Measurements from ENCODE around the gene FLAD1. TPM values are rescaled to one million over a fixed set of nuclear protein-coding genes. Genes with fewer than 3 reads are reported as not detected.

Gene FLAD1
- total RNA-seq, 2 experiments from 2014 or later = 16.7 to 19.4 TPM

- H3K4me1 Mint-ChIP-seq (ENCODE audit: low read depth) = peaks cover 60% of the 10 kb centered on the region
- H3K27ac Mint-ChIP-seq = peak overlapping the region; percentile 94
- intact Hi-C loops (cut with DNase I, micrococcal nuclease) = no loop called here
- POLR2A ChIA-PET = interaction anchor here (1.2 kb wide), 3 partner anchors 68 to 384 kb away, joined by 3 to 6 read pairs (median 4); no protein-coding TSS in a partner anchor
- no peaks in the 10 kb centered on the region for H3K27me3 ChIP-seq (ENCODE audit: control insufficient read depth in 1 of 2, insufficient read depth in 2 of 2, low read length in 2 of 2)
- peak; percentile 76 for TF ChIP-seq CTCF (IDR thresholded peaks at IDR 0.05)
- peak in 10 of 14 experiments; percentile 27 to 74 (median 40) for DNase-seq
- no peaks in the 10 kb centered on the region for H3K9me3 ChIP-seq (ENCODE audit: control insufficient read depth in 1 of 2, insufficient read depth in 1 of 2, low read length in 2 of 2)
- peak; percentile 33 for ATAC-seq (ENCODE audit: poor library complexity)
- H3K36me3 Mint-ChIP-seq (ENCODE audit: low read depth) = peaks cover 57% of the 10 kb centered on the region
- H3K36me3 ChIP-seq (ENCODE audit: insufficient read depth, low read length) = peaks cover 45% of the 10 kb centered on the region
- no peaks in the 10 kb centered on the region for H3K27me3 Mint-ChIP-seq
- H3K4me3 ChIP-seq (ENCODE audit: low read length) = no peak overlapping the region
- H3K27ac ChIP-seq (ENCODE audit: low read depth in 1 of 2, low read length in 2 of 2) = peak overlapping the region; percentile 62 to 80
- H3K4me1 ChIP-seq (ENCODE audit: insufficient read depth, low read length) = peaks cover 78% of the 10 kb centered on the region
- CTCF ChIA-PET = interaction anchor here (0.6 to 1.1 kb wide), 5 partner anchors 18 to 335 kb away, joined by 3 to 5 read pairs (median 3); partner anchors contain the start of gene PYGO2
- peak overlapping the region; percentile 61 for H3K4me3 Mint-ChIP-seq
- no peaks in the 10 kb centered on the region for H3K9me3 Mint-ChIP-seq
Observed at GRCh38 chr1:154943649-154944400, 39.3 kb upstream of the FLAD1 start.

- Histone ChIP-seq H3K4me3 (ENCODE audit: low read length) (no peak overlapping the region), H3K4me1 (ENCODE audit: insufficient read depth, low read length) (peaks cover 79% of the 10 kb centered on the region), H3K27me3 (ENCODE audit: control insufficient read depth in 1 of 2, insufficient read depth in 2 of 2, low read length in 2 of 2) (no peaks in the 10 kb centered on the region), H3K9me3 (ENCODE audit: control insufficient read depth in 1 of 2, insufficient read depth in 1 of 2, low read length in 2 of 2) (no peaks in the 10 kb centered on the region), H3K27ac (ENCODE audit: low read depth in 1 of 2, low read length in 2 of 2) (peak overlapping the region; percentile 42 to 80), H3K36me3 (ENCODE audit: insufficient read depth, low read length) (peaks cover 52% of the 10 kb centered on the region)
- peak overlapping the region; percentile 94 for H3K27ac Mint-ChIP-seq
- peaks cover 64% of the 10 kb centered on the region for H3K36me3 Mint-ChIP-seq (ENCODE audit: low read depth)
- H3K9me3 Mint-ChIP-seq = no peaks in the 10 kb centered on the region
- intact Hi-C loops (cut with DNase I, micrococcal nuclease) = no loop called here
- no peaks in the 10 kb centered on the region for H3K27me3 Mint-ChIP-seq
- H3K4me1 Mint-ChIP-seq (ENCODE audit: low read depth) = peaks cover 56% of the 10 kb centered on the region
- TF ChIP-seq CTCF (IDR thresholded peaks at IDR 0.05) = no peak
- CTCF ChIA-PET = interaction anchor here (0.6 to 1.1 kb wide), 6 partner anchors 17 to 335 kb away, joined by 3 to 5 read pairs (median 3); partner anchors contain the start of gene PYGO2
- ATAC-seq (ENCODE audit: poor library complexity) (no peak), DNase-seq (no peak)
- POLR2A ChIA-PET = interaction anchor here (1.2 to 2.1 kb wide), 4 partner anchors 8 to 385 kb away, joined by 3 to 15 read pairs (median 5); partner anchors contain the start of gene PMVK
- peak overlapping the region; percentile 61 for H3K4me3 Mint-ChIP-seq
Observed at GRCh38 chr1:154944401-154945159, 38.6 kb upstream of the FLAD1 start.

DNA sequence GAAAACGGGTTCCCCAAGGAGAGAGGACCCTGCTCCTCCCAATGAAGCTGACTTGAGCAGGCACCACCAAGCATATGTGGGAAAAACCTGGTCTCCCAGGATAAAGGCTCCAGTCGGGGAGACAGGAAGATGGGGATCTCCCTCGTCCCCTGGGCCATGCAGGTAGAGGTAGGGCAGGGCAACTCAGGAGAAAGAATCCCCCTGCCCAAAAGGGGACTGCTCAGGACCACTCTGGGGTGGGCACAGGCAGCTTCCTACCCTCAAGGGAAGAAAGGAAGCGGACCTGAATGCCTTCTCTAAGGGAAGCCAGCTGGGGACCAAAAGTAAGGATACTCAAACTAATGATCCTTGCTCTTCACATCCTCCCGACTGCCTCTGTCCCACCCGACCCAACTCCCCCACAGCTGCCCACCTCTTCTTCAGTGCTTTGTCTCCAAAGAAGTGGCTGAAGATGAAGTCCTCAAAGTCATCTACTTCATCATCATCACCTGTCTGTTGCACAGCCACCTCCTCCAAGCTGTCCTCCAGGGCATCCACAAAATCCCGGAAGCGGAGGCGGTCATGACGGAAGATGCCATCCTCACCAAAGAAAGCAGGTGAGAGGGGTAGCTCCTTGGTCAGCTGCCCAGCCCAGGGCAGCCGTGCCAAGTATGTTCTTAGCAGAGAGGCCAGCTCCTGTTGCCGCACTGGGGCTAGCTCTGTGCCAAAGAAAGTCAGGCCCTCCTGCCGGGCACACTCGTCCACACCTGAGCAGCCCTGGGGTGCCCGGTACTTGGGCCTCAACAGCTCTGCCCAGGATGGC is 37.8 kb upstream of the FLAD1 start:
- H3K27ac ChIP-seq (ENCODE audit: low read depth in 1 of 2, low read length in 2 of 2) = no peak overlapping the region
- CTCF ChIA-PET = interaction anchor here (1.0 kb wide), 1 partner anchor 140 kb away, joined by 3 read pairs; no protein-coding TSS in a partner anchor
- ATAC-seq (ENCODE audit: poor library complexity) (no peak), DNase-seq (peak in 1 of 14 experiments; percentile 40)
- no peaks in the 10 kb centered on the region for H3K27me3 ChIP-seq (ENCODE audit: control insufficient read depth in 1 of 2, insufficient read depth in 2 of 2, low read length in 2 of 2)
- Mint-ChIP-seq H3K9me3 (no peaks in the 10 kb centered on the region), H3K36me3 (ENCODE audit: low read depth) (peaks cover 68% of the 10 kb centered on the region), H3K4me1 (ENCODE audit: low read depth) (peaks cover 53% of the 10 kb centered on the region), H3K4me3 (no peak overlapping the region), H3K27ac (peak overlapping the region; percentile 94), H3K27me3 (no peaks in the 10 kb centered on the region)
- no peaks in the 10 kb centered on the region for H3K9me3 ChIP-seq (ENCODE audit: control insufficient read depth in 1 of 2, insufficient read depth in 1 of 2, low read length in 2 of 2)
- POLR2A ChIA-PET = interaction anchor here (0.6 to 2.1 kb wide), 3 partner anchors 9 to 1034 kb away, joined by 3 to 15 read pairs (median 3); partner anchors contain the start of gene PMVK
- peaks cover 79% of the 10 kb centered on the region for H3K4me1 ChIP-seq (ENCODE audit: insufficient read depth, low read length)
- TF ChIP-seq CTCF (IDR thresholded peaks at IDR 0.05) = no peak
- no peak overlapping the region for H3K4me3 ChIP-seq (ENCODE audit: low read length)
- H3K36me3 ChIP-seq (ENCODE audit: insufficient read depth, low read length) = peaks cover 55% of the 10 kb centered on the region
- intact Hi-C loops (cut with DNase I, micrococcal nuclease) = no loop called here

Data from CD4-positive, alpha-beta T cell (primary cell).